Karpas-422 (cell line): ENCODE measurements around the gene ITGA4. TPM values are rescaled to one million over a fixed set of nuclear protein-coding genes. Genes with fewer than 3 reads are reported as not detected.

Experiments
- DNase-seq: peaks from one replicate; pipeline ENCODE4 v3.0.0-alpha.2; 2015
- H2AFZ ChIP-seq: fragments of 200-600 bp; sonication (generic); 2 replicates; pipeline ENCODE4 v1.6.1; 2014; ENCODE audit warnings: antibody characterized with exemption, low read length, mixed read lengths
- H3K27ac ChIP-seq: fragments of 200-600 bp; sonication (generic); 2 replicates; pipeline ENCODE4 v1.5.1; 2014; ENCODE audit warnings: mild to moderate bottlenecking, low read length, moderate library complexity
- H3K27me3 ChIP-seq: fragments of 200-600 bp; sonication (generic); 2 replicates; pipeline ENCODE4 v1.6.1; 2014; ENCODE audit warnings: low read length, mixed read lengths
- H3K36me3 ChIP-seq: fragments of 200-600 bp; sonication (generic); 2 replicates; pipeline ENCODE4 v1.6.1; 2014; ENCODE audit warnings: low read length, mixed read lengths; ENCODE audit not compliant: insufficient read depth
- H3K4me1 ChIP-seq: fragments of 200-600 bp; sonication (generic); 2 replicates; pipeline ENCODE4 v1.6.1; 2014; ENCODE audit warnings: mild to moderate bottlenecking, low read length, mixed read lengths
- H3K4me2 ChIP-seq: fragments of 200-600 bp; sonication (generic); 2 replicates; pipeline ENCODE4 v1.6.1; 2014; ENCODE audit warnings: low read length, low read depth, mild to moderate bottlenecking; ENCODE audit not compliant: poor library complexity, severe bottlenecking
- H3K4me3 ChIP-seq: fragments of 200-600 bp; sonication (generic); 2 replicates; pipeline ENCODE4 v1.5.1; 2014; ENCODE audit warnings: mild to moderate bottlenecking, antibody characterized with exemption, low read length, mixed read lengths
- H3K79me2 ChIP-seq: fragments of 200-600 bp; sonication (generic); 2 replicates; pipeline ENCODE4 v1.6.1; 2014; ENCODE audit warnings: mild to moderate bottlenecking, low read length, mixed read lengths
- H3K9ac ChIP-seq: fragments of 200-600 bp; sonication (generic); 2 replicates; pipeline ENCODE4 v1.6.0; 2014; ENCODE audit warnings: low read length
- H3K9me2 ChIP-seq: fragments of 200-600 bp; sonication (generic), shearing (Covaris generic); replicated peaks from 2 replicates; pipeline ENCODE4 v1.6.0; 2014; ENCODE audit warnings: mild to moderate bottlenecking, low read length, moderate library complexity; ENCODE audit not compliant: insufficient read depth
- H3K9me3 ChIP-seq: fragments of 300-700, 200-600 bp; sonication (generic); 2 replicates; pipeline ENCODE4 v1.6.1; 2014; ENCODE audit warnings: low read length, mixed read lengths
- H4K20me1 ChIP-seq: fragments of 200-600 bp; sonication (generic); 2 replicates; pipeline ENCODE4 v1.6.1; 2014; ENCODE audit warnings: mild to moderate bottlenecking, antibody characterized with exemption, low read length, low read depth; ENCODE audit not compliant: insufficient read depth
- total RNA-seq: library from RNA; depleted of rRNA; stranded (reverse); fragments of >200 nt; shearing (Covaris generic); gene quantifications from 2 replicates; pipeline ENCODE4 v1.2.3, GENCODE V29; 2014; ENCODE audit warnings: low replicate concordance

ITGA4 gene
- total RNA-seq, 1 experiment from 2014 or later, result 244 TPM

- Histone ChIP-seq H4K20me1 (no peaks in the 10 kb centered on the region), H3K4me1 (peaks cover 11% of the 10 kb centered on the region), H3K9me2 (no peaks in the 10 kb centered on the region), H3K36me3 (peaks cover 3% of the 10 kb centered on the region; the same call in 1 of the 2 replicates), H3K4me2 (no peak overlapping the region), H3K4me3 (no peak overlapping the region), H3K9me3 (no peaks in the 10 kb centered on the region), H3K79me2 (no peaks in the 10 kb centered on the region), H3K27ac (peak overlapping the region; percentile 28; the same call in 1 of the 2 replicates), H3K27me3 (no peaks in the 10 kb centered on the region), H3K9ac (no peak overlapping the region), H2AFZ (no peak overlapping the region)
- no peak for DNase-seq
These were observed 97.1 kb downstream of the ITGA4 start for GRCh38 chr2:181554061-181554830.

GRCh38 chr2:181558371-181558770 lies 101.2 kb downstream of the ITGA4 start:
- Histone ChIP-seq H3K27ac (no peak overlapping the region), H3K4me1 (peaks cover 11% of the 10 kb centered on the region), H3K9ac (no peak overlapping the region), H3K79me2 (no peaks in the 10 kb centered on the region), H3K36me3 (0 out of 2 replicates have a peak, but pooled peaks cover 3% of the 10 kb centered on the region), H3K9me3 (no peaks in the 10 kb centered on the region), H4K20me1 (no peaks in the 10 kb centered on the region), H2AFZ (no peak overlapping the region), H3K4me3 (no peak overlapping the region), H3K27me3 (no peaks in the 10 kb centered on the region), H3K4me2 (no peak overlapping the region), H3K9me2 (no peaks in the 10 kb centered on the region)
- DNase-seq, result no peak

GRCh38 chr2:181563101-181563692 lies 106.0 kb downstream of the ITGA4 start:
- Histone ChIP-seq H3K9ac (no peak overlapping the region), H3K9me3 (no peaks in the 10 kb centered on the region), H2AFZ (no peak overlapping the region), H3K9me2 (no peaks in the 10 kb centered on the region), H4K20me1 (no peaks in the 10 kb centered on the region), H3K27me3 (no peaks in the 10 kb centered on the region), H3K36me3 (no peaks in the 10 kb centered on the region), H3K27ac (no peak overlapping the region), H3K4me1 (peaks cover 20% of the 10 kb centered on the region), H3K79me2 (no peaks in the 10 kb centered on the region), H3K4me2 (no peak overlapping the region), H3K4me3 (no peak overlapping the region)
- DNase-seq, result no peak

DNA sequence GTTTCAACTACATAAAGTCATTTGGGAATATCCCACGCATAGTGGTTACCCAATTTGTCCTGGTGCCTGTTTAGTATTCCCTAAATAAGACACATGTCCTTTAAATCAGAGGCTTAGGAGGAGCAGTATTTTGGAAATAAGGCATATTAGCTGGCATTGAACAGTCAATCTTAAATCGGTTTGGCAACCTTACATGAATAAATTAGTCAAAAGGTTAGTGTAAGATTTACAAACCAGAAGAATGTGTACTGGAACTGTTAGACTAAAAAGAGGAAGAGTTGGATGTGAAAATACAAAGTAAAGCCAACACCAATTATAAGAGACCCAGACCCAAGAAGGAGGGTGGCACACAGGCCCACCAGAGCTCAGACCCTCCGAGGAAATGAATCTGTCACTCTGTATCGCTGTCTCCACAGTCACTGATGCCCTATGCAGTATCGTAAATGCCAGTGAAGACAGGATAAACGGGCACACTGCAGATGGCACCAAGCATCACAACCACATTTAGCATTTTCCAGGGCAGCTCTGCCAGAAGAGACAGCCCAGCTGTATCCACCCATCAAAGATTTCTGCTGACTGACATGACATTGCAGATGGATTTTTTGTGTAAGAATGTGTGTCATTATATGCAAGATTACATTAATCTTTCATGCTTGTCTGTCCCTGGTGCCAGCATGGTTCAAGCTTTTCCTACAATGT lies 109.3 kb downstream of the ITGA4 start:
- DNase-seq, result no peak

GRCh38 chr2:181570059-181570458 lies 112.9 kb downstream of the ITGA4 start:
- Histone ChIP-seq H3K9me2 (no peaks in the 10 kb centered on the region), H4K20me1 (no peaks in the 10 kb centered on the region), H3K27ac (no peak overlapping the region), H3K79me2 (no peaks in the 10 kb centered on the region), H3K27me3 (no peaks in the 10 kb centered on the region), H2AFZ (no peak overlapping the region), H3K4me3 (no peak overlapping the region), H3K9me3 (no peaks in the 10 kb centered on the region), H3K4me1 (peaks cover 69% of the 10 kb centered on the region), H3K4me2 (no peak overlapping the region), H3K36me3 (no peaks in the 10 kb centered on the region), H3K9ac (no peak overlapping the region)
- no peak for DNase-seq

More for the DNA sequence above, 109.3 kb downstream of the ITGA4 start:
- Histone ChIP-seq H3K36me3 (no peaks in the 10 kb centered on the region), H3K9me2 (no peaks in the 10 kb centered on the region), H3K9me3 (no peaks in the 10 kb centered on the region), H3K79me2 (no peaks in the 10 kb centered on the region), H3K9ac (no peak overlapping the region), H4K20me1 (no peaks in the 10 kb centered on the region), H2AFZ (0 out of 2 replicates have a peak overlapping the region, but pooled peaks have one; percentile 13), H3K27ac (no peak overlapping the region), H3K27me3 (no peaks in the 10 kb centered on the region), H3K4me1 (peaks cover 39% of the 10 kb centered on the region), H3K4me3 (no peak overlapping the region), H3K4me2 (no peak overlapping the region)

DNA sequence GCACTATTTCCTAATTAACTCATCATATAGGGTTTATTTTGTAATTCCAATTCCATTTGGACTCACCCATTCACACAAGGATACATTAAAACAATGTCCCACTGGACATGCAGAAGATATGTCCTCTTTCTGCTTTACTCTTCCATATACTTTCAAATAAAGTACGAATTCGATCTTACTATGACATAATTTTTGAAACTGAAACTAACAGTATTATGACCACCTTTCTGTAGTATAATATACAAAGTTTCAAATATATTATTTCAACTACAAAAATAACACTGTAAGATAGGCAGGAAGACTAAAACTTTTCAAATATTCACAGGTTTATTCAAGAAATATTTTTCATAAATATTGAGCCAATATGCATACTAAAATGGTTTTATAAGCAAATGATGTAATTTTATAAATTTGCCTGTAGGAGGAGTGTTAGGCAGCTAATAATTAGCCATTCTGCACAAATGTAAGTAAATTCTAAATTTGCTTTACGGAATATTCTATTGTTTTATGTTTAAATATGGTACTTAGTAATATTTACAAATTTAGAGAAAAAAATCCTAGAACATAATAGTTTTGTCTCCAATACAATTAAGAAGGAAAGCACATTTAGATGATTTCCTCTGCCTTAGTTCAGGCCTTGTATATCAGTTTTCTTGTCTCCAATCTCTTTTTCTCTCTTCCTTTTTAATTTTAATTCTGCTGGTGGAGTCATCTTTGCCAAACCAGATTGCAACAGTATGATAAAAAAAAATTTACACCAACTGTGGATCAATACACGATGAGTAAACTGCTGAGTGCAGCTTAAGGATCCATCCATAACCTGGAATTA lies 113.9 kb downstream of the ITGA4 start:
- H2AFZ ChIP-seq, result no peak overlapping the region
- H3K4me2 ChIP-seq, result peak overlapping the region; percentile 59

GRCh38 chr2:181573140-181573736 lies 116.1 kb downstream of the ITGA4 start:
- H3K79me2 ChIP-seq, result no peaks in the 10 kb centered on the region
- H3K4me1 ChIP-seq, result peaks cover 83% of the 10 kb centered on the region
- no peaks in the 10 kb centered on the region for H3K36me3 ChIP-seq
- peak; percentile 78 for DNase-seq
- peak overlapping the region; percentile 29 for H3K4me2 ChIP-seq
- no peaks in the 10 kb centered on the region for H3K9me3 ChIP-seq
- no peaks in the 10 kb centered on the region for H3K9me2 ChIP-seq
- no peaks in the 10 kb centered on the region for H3K27me3 ChIP-seq
- H3K9ac ChIP-seq, result no peak overlapping the region
- H4K20me1 ChIP-seq, result no peaks in the 10 kb centered on the region
- H2AFZ ChIP-seq, result no peak overlapping the region
- peak overlapping the region; percentile 69 for H3K27ac ChIP-seq
- no peak overlapping the region for H3K4me3 ChIP-seq

More for the DNA sequence above, 113.9 kb downstream of the ITGA4 start:
- H4K20me1 ChIP-seq, result no peaks in the 10 kb centered on the region
- H3K36me3 ChIP-seq, result no peaks in the 10 kb centered on the region
- H3K9me2 ChIP-seq, result no peaks in the 10 kb centered on the region
- peak; percentile 56 for DNase-seq
- H3K27me3 ChIP-seq, result no peaks in the 10 kb centered on the region
- H3K9me3 ChIP-seq, result no peaks in the 10 kb centered on the region
- H3K4me1 ChIP-seq, result peaks cover 76% of the 10 kb centered on the region
- H3K4me3 ChIP-seq, result no peak overlapping the region
- H3K79me2 ChIP-seq, result no peaks in the 10 kb centered on the region
- 0 out of 2 replicates have a peak overlapping the region, but pooled peaks have one; percentile 19 for H3K27ac ChIP-seq
- no peak overlapping the region for H3K9ac ChIP-seq
